Fibroblast of gingiva (primary cell): Measurements from ENCODE around the gene KRT12.

ENCODE experiments used
- DNase-seq: peaks from one replicate; pipeline ENCODE4 v3.0.0-alpha.2; 2011; ENCODE audit warnings: low read depth

Gene KRT12

DNA sequence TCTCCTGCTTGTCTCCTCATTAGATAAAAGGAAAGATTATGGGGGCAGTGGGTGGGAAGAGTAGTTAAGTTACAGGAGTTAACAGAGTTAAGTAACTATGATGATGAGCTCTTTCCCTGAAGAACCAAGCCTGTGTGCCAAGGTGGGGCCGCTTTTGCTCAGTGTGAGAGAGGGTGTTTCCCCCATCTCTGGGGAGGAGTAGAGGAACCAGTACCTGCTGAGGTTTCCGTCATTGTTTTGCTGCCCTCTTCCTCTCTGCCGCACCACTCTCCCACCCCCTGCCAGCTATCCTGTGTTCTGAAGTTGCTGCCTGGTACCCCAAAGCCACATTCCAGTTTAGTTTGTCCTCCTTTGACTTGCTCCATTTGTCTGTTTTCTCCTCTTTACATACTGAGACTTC lies 23.8 kb downstream of the KRT12 start:
- no peak for DNase-seq

DNA sequence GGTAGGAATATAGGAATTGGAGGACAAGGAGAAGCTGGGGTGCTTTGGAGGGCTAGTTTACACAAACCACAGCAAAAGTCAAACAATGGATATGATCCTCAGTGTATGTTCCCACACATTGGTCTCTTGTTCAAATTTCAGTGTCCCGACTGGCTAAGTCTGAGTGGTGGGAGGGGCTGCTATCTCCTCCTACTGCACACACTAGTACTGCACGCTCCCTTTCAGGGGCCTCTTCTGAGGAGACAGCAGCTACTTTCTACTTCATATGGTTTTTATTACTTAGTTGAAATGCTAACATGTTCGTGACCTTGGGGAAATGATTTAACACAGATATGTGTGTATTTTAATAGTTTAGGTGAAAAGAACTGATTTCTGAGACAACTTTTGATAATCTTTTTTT lies 25.8 kb downstream of the KRT12 start:
- peak; percentile 20 for DNase-seq

DNA sequence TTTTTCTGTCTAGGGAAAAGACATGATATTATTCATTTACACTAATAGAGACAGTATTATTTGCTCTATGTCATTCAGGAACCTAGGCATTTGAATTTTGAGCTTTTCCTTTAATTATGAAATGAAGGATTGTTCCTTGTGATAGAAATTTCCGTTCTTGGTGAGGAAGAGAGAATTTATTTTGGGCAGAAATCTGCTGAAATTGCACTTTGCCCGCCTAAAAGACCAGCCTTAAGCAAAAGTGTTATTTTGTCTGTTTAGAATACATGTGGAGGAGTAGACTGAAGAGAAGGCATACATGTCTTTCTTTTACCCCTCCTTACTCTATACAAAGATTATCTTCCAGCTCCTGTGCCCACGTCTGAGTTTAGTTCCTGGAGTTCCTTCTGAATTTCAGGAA lies 27.8 kb downstream of the KRT12 start:
- DNase-seq = no peak

DNA sequence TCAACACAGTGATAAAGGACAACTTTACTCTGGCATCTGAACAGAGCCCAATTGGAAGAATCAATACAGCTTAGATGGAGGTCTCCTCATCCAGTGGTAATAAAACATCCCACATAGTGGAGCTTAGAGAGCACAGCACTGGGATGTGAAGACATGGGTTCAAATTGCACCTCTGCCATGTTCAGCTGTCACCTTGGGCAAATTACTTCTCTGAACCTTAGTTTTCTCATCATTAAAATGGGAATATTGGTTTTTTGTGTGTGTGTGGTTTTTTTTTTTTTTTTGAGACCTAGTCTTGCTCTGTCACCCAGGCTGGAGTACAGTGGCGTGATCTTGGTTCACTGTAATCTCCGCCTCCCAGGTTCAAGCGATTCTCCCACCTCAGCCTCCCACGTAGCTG lies 31.0 kb downstream of the KRT12 start:
- no peak for DNase-seq

DNA sequence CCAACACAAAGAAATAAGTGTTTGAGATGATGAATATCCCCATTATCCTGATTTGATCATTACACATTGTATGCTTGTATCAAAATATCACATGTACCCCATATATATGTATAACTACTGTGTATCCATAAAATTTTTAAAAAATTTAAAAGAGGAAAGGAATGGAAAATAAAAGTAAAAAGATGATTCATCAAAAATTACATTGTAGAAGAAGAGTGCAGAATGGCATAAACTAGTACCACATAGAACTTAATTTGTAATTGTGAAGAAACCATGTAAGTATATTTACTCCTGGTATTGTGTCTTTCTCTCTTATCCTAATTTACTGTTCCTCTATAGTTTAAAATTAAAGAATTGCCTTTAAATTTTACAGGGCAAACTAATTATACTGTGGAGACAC lies 33.1 kb downstream of the KRT12 start:
- DNase-seq = no peak

DNA sequence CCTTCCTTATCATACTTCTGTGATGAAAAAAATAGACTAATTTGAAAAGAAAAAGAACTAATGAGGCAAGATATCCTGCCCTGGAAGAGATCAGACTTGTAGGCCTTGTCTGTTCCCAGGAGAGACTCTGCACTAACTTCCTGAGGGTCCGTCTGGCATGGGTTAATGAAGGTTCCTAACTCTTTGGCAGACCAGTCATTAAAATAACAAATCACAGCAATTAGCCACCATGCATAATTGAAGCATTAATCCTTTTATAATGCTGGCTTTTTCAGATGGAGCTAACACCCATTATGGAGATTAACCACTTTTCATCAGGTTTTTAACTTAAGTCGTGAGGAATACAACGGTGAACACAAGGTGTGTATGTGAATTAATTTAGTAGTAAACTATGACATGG lies 34.2 kb downstream of the KRT12 start:
- DNase-seq = no peak

DNA sequence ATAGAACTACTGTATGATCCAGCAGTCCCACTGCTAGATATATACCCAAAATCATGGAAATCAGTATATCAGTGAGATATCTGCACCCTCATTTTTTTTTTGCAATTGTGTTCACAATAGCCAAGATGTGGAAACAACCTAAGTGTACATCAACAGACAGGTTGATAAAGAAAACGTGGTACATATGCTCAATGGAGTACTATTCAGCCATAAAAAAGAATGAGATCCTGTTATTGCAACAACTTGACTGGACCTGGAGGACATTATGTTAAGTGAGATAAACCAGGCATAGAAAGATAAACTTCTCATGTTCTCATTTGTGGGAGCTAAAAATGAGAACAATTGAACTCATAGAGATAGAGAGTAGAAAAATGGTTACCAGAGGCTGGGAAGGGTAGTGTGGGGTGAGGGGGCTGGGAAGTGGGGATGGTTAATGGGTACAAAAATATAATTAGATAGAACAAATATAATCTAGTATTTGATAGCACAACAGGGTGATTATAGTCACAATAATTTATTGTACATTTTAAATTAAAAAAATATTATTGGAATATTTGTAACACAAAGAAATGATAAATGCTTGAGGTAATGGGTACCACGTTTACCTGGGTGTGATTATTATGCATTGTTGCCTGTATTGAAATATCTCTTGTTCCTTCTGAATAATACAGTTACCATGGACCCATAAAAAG lies 36.8 kb downstream of the KRT12 start:
- no peak for DNase-seq

DNA sequence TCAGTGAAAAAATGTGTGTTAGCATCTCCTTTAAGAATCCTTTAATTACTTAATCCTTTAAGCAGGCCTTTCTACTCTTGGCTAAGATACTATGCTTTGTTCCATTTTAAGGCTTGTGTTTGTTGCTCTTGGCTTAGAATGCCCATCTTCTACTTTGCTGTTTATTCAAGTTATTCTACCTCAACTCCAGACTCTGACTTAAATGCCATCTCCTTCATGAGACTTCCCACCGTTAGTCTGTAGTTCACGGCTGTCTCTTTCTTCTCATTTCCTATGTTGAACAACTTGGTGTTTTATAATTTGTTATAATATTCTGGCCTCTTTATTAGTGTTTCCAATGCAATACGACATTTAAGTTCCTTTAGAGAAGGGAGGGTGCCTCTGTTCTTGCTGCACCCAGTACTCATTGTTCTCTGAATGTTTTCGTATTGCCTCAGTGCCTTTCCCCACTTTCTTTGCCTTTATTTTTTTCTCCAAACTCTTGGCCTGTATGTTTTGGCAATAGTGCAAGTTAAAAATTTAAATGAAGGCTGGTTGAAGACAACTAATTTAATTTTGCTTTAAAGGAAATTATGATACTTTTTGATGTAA lies 38.5 kb downstream of the KRT12 start:
- DNase-seq = peak; percentile 46

DNA sequence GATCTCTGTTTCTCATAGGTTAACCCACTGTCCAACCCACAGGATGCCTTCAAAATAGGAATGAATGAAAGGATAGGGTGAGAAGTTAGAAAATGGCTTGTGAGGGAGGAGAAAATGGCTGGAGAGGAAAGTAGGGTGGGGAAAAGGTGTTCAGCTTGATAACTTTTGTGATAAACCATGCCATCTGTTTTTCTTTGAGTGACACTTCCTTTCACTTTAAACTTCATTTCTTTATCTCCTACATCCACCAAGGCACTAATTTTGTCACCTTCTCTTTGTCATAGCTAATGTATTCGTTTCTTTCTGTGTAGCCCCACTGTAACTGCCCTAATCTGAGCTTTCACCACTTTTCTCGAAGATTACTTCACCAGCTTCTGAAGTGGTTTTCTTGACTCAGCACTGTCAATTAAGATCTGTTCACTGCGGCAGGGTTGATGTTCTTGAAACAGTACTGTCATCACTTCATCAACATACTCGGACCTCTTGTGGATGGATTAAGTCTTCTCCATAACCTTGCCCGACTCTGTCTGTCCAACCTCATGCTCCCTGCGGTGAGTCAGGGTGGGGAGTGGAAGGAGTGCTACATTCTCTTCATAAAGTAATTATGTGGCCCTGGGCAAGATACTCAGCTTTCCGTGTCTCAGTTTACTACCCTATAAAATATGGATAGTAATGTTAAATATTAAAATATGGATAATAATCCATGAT lies 39.1 kb downstream of the KRT12 start:
- DNase-seq = peak; percentile 14

DNA sequence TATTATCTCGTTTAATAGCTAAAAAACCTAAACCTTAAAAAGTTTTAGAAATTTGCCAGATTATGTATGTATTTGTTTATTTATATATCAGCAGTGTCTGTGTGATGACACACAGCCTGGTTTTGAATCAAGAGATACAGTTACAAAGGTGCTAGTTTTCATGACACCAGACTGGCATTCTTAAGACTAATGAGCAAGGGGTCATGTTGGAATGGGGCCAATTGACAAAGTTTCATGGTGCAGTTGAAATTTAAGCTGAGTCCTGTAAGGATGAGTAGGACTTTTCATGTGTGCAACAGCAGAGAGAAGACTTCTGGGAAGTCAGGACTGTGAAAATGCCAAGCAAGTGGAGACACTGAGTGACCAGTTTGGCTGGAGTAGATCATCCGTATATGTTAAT lies 41.4 kb downstream of the KRT12 start:
- DNase-seq = peak; percentile 25

DNA sequence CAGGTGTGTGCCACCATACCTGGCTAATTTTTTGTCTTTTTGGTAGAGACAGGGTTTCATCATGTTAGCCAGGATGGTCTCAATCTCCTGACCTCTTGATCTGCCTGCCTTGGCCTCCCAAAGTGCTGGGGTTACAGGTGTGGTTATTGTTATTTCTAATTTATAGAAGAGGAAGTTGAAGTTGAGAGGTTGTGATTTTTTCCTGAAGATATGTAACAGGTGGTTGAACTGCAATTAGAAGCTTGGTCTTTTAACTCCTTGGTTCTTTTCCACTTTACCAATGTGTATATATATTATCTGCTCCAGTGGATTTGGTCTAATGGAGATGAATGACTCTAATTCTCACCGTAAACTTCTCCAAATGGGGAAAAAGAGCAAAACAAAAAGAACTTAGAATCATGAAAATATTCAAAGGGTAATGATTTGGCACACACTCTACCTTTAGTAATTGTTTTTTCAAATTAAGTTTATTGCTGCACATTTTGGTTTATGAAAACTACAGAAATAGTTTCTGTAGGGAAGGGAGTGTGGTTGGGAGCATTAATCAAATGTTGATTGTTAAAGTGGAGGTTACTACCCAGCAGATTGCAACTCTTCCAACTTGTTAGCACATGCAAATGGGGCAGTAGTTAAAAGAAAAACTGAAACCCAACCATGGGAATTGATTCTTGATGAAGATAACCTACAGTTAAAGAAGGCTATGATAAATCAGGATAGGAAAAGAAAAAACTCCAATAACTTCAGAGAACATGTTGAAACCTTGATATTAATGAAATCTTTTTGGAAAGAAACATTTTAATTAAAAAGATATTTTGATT lies 42.8 kb downstream of the KRT12 start:
- no peak for DNase-seq

DNA sequence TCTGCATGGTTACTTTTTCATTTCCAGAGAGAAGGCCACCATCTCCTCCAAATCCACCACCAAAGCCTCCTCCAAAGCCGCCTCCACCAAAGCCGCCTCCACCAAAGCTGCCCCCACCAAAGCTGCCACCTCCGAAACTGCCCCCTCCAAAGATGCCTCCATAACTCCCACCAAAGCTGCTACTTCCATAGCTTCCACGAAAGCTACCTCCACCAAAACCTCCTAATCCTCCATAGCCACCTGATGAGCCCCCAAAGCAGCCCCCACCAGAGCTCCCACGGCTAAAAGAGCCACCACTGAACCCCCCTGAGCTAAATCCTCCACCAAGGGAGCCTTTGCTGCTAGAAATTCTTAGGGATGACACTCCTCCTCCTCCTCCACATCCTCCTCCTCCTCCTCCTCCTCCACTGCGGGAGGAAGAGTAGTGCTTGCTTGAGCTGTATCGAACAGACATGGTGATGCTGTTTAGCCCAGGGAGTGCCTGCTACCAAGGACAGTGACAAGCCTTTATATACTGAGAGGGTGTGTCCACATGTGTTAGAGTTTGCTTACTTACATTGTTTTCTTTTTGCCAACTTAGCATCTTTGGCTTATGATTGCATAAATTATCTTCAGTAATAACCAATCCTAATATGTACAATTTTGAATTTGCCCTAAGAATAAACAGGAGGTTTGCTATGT lies 44.8 kb downstream of the KRT12 start, which contains the start of gene KRT10:
Gene KRT10 (minus strand): TSS at position 483 of the 681 bp plus-strand sequence. CDS start 29 bp downstream, at position 454.
- no peak for DNase-seq

DNA sequence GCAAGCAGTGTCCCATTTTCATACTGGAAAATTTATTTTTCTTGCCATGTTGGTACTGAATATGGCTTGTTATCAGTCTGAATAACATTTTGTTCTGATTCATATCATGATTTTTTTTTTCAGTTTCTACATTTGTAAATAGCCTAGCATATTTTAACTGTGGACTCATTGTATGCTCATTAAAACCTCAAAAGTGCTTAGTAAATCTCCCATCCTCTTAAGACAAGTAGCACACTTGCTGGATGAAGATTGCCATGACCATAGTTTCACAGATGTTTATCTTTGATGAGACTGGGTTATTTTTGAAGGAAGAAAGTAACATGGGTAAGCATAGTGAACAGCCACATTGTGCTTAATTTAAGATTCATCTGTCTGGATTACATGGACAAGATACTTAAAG lies 45.5 kb downstream of the KRT12 start:
- no peak for DNase-seq

DNA sequence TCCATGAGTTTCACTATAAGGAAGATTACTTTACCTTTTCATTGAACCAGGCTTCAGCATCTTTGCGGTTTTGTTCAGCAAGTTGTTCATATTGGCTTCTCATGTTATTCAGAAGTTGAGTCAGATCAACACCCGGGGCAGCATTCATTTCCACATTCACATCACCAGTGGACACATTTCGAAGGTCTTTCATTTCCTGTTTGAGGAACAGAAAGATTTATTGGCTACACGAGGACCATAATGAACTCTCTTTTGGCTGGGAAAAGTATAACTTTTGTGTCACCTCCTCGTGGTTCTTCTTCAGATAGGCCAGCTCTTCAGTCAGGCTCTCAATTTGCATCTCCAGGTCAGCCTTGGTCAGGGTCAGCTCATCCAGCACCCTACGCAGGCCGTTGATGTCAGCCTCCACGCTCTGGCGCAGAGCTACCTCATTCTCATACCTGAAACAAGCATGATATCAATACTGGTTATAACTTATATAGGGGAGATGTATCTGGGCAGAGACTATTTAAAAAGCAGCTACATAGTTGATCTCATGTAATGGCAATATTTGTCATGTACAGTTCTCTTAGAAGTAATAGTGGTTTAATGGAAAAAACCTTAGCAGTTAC lies 46.7 kb downstream of the KRT12 start:
- DNase-seq = no peak

DNA sequence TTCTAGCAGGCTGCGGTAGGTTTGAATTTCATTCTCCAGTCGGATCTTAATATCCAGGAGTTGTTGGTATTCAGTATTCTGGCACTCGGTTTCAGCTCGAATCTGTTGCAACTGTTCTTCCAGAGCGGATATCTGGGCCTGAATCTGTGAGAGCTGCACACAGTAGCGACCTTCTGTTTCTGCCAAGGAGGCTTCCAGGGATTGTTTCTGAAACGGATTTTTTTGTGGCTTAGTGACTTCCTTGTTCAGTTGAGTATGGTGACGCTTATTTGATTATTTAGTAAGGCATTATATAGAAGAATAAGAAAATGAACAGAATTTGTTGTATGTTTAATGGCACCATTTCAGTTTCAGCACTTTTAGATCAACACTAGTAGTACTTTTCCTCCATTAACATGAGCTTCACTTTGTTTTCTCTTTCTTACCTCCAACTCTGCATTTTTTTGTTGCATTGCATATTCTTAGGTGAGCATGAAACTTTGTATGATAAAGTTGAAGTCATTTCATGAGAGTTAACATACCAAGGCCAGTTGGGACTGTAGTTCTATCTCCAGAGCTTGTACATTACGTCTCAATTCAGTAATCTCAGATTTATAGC lies 47.4 kb downstream of the KRT12 start:
- peak; percentile 6 for DNase-seq

DNA sequence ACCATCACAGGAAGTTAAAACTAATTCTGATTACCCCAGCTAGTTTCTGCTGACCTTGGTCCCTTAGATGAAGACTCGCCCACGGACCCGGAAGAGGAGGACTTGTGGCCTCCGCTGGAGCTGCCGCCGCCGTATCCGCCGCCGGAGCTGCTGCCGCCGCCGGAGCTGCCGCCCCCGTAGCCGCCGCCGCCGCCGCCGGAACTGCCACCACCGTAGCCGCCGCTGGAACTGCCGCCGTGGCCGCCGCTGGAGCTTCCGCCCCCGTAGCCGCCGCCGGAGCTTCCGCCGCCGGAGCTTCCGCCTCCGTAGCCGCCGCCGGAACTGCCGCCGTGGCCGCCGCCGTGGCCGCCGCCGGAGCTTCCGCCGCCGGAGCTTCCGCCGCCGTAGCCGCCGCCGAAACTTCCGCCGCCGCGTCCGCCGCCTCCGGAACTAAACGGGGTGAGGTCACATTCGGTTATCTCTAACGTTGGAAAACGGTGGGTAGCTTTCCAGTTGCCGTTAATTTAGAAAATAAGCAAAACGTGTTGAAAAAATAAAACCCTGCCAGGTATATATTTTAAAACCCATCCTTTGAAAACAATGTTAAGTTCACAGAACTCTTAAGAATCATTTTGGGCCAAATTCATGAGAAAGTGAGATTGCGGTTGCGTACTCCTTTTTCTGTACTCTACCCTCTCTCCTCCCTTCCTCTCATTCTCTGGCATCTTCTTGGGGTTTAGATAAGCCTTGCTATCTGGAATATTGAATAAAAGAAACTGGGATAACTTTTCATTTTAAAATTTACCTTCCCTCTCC lies 48.1 kb downstream of the KRT12 start:
- peak; percentile 89 for DNase-seq

DNA sequence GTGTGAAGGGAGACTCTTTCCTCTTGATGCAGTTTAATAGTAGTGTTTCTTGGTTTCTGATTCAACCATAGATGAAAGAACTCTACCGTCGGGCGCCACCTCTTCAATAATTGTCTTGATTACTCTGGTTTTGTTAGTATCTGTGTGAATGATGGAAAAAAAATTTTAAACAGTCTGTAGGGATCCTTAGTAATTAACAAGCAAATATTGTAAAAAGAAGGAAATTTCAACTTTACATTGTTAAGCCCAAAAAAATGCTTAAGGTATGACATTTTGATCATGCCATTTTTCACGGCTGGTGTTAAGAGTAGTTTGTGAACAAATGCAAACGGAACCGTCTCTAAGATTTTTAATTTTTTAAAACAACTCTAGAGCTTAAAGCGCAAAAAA lies 48.7 kb downstream of the KRT12 start:
- no peak for DNase-seq

DNA sequence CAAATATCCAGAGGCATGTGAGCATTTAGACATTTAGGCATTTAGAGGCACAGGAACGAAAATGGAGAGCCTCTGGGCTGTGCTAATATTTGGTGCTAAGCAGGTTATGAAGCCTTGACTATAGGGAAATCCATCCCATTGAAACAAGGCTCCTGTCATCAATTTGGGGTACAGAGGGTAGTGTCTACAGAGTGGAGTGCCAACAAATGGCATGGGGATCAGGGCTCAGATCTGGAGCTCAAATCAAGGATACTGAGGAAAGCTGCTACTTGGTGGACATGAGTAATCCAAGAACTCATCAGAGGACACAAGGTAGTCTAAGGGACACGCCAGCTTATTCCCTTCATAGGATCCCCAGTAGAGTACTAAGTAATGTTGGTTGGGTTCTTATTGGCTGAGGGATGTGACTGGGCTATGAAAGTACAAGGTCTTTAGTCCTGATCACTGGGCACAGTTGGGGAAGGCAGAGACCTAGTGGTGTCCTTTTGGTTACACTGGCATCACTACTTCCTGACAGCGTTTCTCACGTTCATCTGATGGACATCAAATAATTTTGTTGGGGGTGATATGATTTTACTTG lies 49.8 kb downstream of the KRT12 start:
- DNase-seq = no peak

DNA sequence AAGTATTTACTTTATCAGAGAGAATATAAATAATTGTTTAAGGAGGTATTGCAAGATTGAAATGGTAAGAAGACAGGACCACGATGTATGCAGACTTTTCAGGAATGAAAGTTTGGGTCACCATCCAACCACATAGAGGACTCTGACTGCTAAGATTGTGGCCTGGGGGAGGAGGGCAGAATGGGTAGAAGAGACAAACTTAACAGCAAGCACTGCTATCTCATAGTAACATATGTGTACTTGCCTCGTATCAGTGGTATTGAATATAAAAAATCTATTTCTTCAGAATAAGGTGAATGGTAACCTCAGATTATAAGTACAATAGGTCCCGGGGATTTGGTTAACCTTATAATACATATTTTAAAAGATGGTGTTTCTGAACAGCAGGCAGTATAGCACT lies 50.5 kb downstream of the KRT12 start:
- DNase-seq = no peak

DNA sequence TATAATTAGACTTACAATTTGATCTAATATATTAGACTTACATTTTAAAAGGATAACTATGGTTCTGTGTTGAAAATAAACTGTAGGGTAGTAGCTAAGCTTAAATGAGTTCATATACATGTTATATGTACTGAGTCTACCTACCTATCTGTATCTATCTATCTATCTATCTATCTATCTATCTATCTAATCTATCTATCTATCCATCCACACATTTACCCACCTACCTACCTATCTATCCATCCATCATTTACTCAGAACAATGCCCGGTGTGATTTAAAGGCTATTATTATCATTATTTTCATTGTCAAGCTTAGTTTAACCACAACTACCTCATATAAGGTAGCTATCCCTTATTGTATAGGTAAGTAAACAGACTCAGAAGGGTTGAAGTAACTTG lies 51.6 kb downstream of the KRT12 start:
- no peak for DNase-seq
